ENCODE results near the gene PARD6G. TPM values are rescaled to one million over a fixed set of nuclear protein-coding genes. Genes with fewer than 3 reads are reported as not detected.

The PARD6G gene
- total and polyA plus RNA-seq, 7 donors, result 1.2 to 13.0 (median 7.8) TPM; not detected in 1

- H3K9me3 ChIP-seq, result no peaks in the 10 kb centered on the region
- intact Hi-C loops (cut with DNase I), result loop anchor here (5.0 kb wide), 1 partner anchor 120 kb away; the partner anchor contains the start of gene TXNL4A
- H3K4me1 ChIP-seq, result peaks cover 0 to 33% (median 19%) of the 10 kb centered on the region in 4 donors
- H3K36me3 ChIP-seq, result no peaks in the 10 kb centered on the region
- H3K4me3 ChIP-seq, result no peak overlapping the region
- no peak for TF ChIP-seq CTCF (IDR thresholded peaks at IDR 0.05)
- TF ChIP-seq POLR2AphosphoS5 (IDR thresholded peaks at IDR 0.05), result no peak
- TF ChIP-seq EP300 (IDR thresholded peaks at IDR 0.05), result no peak
- no peak for TF ChIP-seq POLR2A (IDR thresholded peaks at IDR 0.05)
- peak overlapping the region in 3 of 4 donors; percentile 83 to 94 (median 94) for H3K27ac ChIP-seq
- no peaks in the 10 kb centered on the region for H3K27me3 ChIP-seq
- WGBS, 2 donors, result 72 to 74% methylated on average over 10 of the region's 10 CpGs
- DNase-seq, result no peak
Measured at GRCh38 chr18:80107426-80107825, 139.9 kb downstream of the PARD6G start.

Other genes starting within 250 kb of the PARD6G start
- gene RBFA, start 213.1 kb downstream of the PARD6G start, total RNA-seq, result 10 to 100 TPM; 20.2 to 39.5 (median 28.4) TPM
- 10 to 100 TPM in 2 of 3 donors, 1 to 10 TPM in 1; 9.0 to 21.5 (median 10.8) TPM for gene RBFA, start 213.1 kb downstream of the PARD6G start, polyA plus RNA-seq
- 10 to 100 TPM; 13.0 to 18.0 (median 13.3) TPM for gene ADNP2, start 138.3 kb downstream of the PARD6G start, total RNA-seq
- 10 to 100 TPM in 1 of 3 donors, 1 to 10 TPM in 2; 3.6 to 10.3 (median 4.9) TPM for gene ADNP2, start 138.3 kb downstream of the PARD6G start, polyA plus RNA-seq

Measured in sigmoid colon (tissue), 7 donors.